ENCODE results near the gene MEX3A.

MEX3A gene

DNA sequence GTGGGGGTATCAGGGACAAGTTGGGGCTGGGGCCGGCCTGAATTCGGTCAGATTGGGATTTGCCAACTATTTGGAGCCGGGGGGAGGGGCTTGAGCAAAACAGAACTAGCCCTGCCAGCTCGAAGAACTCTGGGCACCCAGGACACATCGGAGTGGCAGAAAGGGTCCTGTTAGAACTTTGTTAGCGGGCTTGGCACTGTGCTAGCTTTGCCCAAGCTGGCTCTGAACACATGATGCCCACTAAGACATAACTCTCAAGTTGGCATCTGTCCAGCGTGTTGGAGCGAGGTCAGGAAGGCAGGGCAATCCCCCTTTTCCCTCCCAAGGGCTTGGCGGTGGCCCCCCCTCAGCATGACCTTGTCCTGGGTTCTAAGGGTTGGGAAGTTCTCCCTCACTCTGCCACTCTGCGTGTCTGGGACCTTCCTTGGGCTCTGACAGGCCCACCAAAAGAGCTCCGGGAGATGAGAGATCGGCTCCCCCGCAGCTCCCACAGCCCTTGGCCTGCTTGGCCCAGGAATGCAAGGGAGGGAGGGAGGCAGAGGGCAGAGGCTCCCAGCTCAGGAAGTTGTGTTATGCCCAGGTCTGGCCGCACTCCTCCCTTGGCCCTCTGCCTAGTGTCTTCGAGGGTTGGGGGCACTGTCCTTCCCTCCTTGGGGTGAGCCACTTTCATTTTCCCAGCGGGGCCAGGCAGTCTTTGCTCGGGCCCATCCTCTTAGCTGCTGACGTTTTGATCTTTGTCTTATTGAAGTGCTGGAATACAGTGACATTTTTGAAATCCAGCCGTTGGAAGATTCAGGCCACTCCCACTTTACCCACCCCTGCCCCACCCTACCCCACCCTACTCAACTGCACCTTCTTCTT, 33.5 kb upstream of the MEX3A start:
- Histone ChIP-seq H4K20me1 (ENCODE audit: insufficient read depth, low read length) (no peaks in the 10 kb centered on the region), H3K79me2 (ENCODE audit: low read length) (no peaks in the 10 kb centered on the region), H2AFZ (ENCODE audit: low read length) (peak overlapping the region; percentile 73), H3K27me3 (replicated peaks; ENCODE audit: insufficient read depth, low read length) (peaks cover 5% of the 10 kb centered on the region; the same call in 1 of the 2 replicates), H3K9me2 (replicated peaks; ENCODE audit: insufficient read depth, low read length) (no peaks in the 10 kb centered on the region), H3K27ac (ENCODE audit: low read length) (no peak overlapping the region), H3K9me3 (replicated peaks; ENCODE audit: insufficient read depth, low read length) (no peaks in the 10 kb centered on the region), H3K9ac (ENCODE audit: low read length) (peak overlapping the region; percentile 78), H3K4me1 (ENCODE audit: low read length) (peaks cover 10% of the 10 kb centered on the region), H3F3A (ENCODE audit: insufficient read depth, low read length) (no peaks in the 10 kb centered on the region), H3K4me2 (ENCODE audit: low read depth, low read length) (peak overlapping the region; percentile 96), H3K36me3 (replicated peaks; ENCODE audit: insufficient read depth, low read length) (no peaks in the 10 kb centered on the region), H3K4me3 (ENCODE audit: low read length) (peak overlapping the region; percentile 71)
- TF ChIP-seq, protein P1, sequence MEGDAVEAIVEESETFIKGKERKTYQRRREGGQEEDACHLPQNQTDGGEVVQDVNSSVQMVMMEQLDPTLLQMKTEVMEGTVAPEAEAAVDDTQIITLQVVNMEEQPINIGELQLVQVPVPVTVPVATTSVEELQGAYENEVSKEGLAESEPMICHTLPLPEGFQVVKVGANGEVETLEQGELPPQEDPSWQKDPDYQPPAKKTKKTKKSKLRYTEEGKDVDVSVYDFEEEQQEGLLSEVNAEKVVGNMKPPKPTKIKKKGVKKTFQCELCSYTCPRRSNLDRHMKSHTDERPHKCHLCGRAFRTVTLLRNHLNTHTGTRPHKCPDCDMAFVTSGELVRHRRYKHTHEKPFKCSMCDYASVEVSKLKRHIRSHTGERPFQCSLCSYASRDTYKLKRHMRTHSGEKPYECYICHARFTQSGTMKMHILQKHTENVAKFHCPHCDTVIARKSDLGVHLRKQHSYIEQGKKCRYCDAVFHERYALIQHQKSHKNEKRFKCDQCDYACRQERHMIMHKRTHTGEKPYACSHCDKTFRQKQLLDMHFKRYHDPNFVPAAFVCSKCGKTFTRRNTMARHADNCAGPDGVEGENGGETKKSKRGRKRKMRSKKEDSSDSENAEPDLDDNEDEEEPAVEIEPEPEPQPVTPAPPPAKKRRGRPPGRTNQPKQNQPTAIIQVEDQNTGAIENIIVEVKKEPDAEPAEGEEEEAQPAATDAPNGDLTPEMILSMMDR (IDR thresholded peaks at IDR 0.05; ENCODE audit: low read length) = no peak
- TF ChIP-seq EZH2phosphoT487 (IDR thresholded peaks at IDR 0.05; ENCODE audit: low read length) = no peak
- no peak for TF ChIP-seq EZH2 (optimal IDR thresholded peaks at IDR 0.05; ENCODE audit: low read depth, low read length)
- DNase-seq = no peak

- no peaks in the 10 kb centered on the region for H4K20me1 ChIP-seq (ENCODE audit: insufficient read depth, low read length)
- H3K9ac ChIP-seq (ENCODE audit: low read length) = peak overlapping the region; percentile 78
- H3K9me3 ChIP-seq (replicated peaks; ENCODE audit: insufficient read depth, low read length) = no peaks in the 10 kb centered on the region
- peak; percentile 35 for DNase-seq
- H2AFZ ChIP-seq (ENCODE audit: low read length) = peak overlapping the region; percentile 73
- H3F3A ChIP-seq (ENCODE audit: insufficient read depth, low read length) = no peaks in the 10 kb centered on the region
- no peaks in the 10 kb centered on the region for H3K36me3 ChIP-seq (replicated peaks; ENCODE audit: insufficient read depth, low read length)
- H3K4me1 ChIP-seq (ENCODE audit: low read length) = peaks cover 10% of the 10 kb centered on the region
- no peak overlapping the region for H3K27ac ChIP-seq (ENCODE audit: low read length)
- H3K4me3 ChIP-seq (ENCODE audit: low read length) = peak overlapping the region; percentile 71
- H3K79me2 ChIP-seq (ENCODE audit: low read length) = no peaks in the 10 kb centered on the region
- TF ChIP-seq, protein P1 (IDR thresholded peaks at IDR 0.05; ENCODE audit: low read length) = no peak
- no peak for TF ChIP-seq EZH2 (optimal IDR thresholded peaks at IDR 0.05; ENCODE audit: low read depth, low read length)
- no peak for TF ChIP-seq EZH2phosphoT487 (IDR thresholded peaks at IDR 0.05; ENCODE audit: low read length)
- H3K27me3 ChIP-seq (replicated peaks; ENCODE audit: insufficient read depth, low read length) = peaks cover 5% of the 10 kb centered on the region; the same call in 1 of the 2 replicates
- peak overlapping the region; percentile 96 for H3K4me2 ChIP-seq (ENCODE audit: low read depth, low read length)
- H3K9me2 ChIP-seq (replicated peaks; ENCODE audit: insufficient read depth, low read length) = no peaks in the 10 kb centered on the region
These were observed 32.8 kb upstream of the MEX3A start for GRCh38 chr1:156114919-156115513.

GRCh38 chr1:156114101-156114918, 32.0 kb upstream of the MEX3A start, which contains the start of gene LMNA:
Gene LMNA, plus strand, starts transcription at chr1:156114711. Its CDS starts 208 bp downstream, at chr1:156114919.
- peak within 1 kb of the TSS; percentile 78 for H3K9ac ChIP-seq (ENCODE audit: low read length)
- no peak for TF ChIP-seq EZH2phosphoT487 (IDR thresholded peaks at IDR 0.05; ENCODE audit: low read length)
- no peak for TF ChIP-seq EZH2 (optimal IDR thresholded peaks at IDR 0.05; ENCODE audit: low read depth, low read length)
- no peaks in the 10 kb centered on the region for H3F3A ChIP-seq (ENCODE audit: insufficient read depth, low read length)

More at GRCh38 chr1:156114101-156114918, 32.0 kb upstream of the MEX3A start, which contains the start of gene LMNA:
- Histone ChIP-seq H3K9me2 (replicated peaks; ENCODE audit: insufficient read depth, low read length) (no peaks in the 10 kb centered on the region), H3K4me1 (ENCODE audit: low read length) (peaks cover 10% of the 10 kb centered on the region), H3K9me3 (replicated peaks; ENCODE audit: insufficient read depth, low read length) (no peaks in the 10 kb centered on the region), H3K4me3 (ENCODE audit: low read length) (peak within 1 kb of the TSS; percentile 71), H3K4me2 (ENCODE audit: low read depth, low read length) (peak within 1 kb of the TSS; percentile 96), H3K27me3 (replicated peaks; ENCODE audit: insufficient read depth, low read length) (peaks cover 5% of the 10 kb centered on the region; the same call in 1 of the 2 replicates), H4K20me1 (ENCODE audit: insufficient read depth, low read length) (no peaks in the 10 kb centered on the region), H3K36me3 (replicated peaks; ENCODE audit: insufficient read depth, low read length) (no peaks in the 10 kb centered on the region), H3K79me2 (ENCODE audit: low read length) (no peaks in the 10 kb centered on the region), H2AFZ (ENCODE audit: low read length) (peak within 1 kb of the TSS; percentile 73), H3K27ac (ENCODE audit: low read length) (no peak within 1 kb of the TSS)
- peak; percentile 70 for DNase-seq

Measured in MM.1S (cell line).